ENCODE results near the gene SYT2.

DNA sequence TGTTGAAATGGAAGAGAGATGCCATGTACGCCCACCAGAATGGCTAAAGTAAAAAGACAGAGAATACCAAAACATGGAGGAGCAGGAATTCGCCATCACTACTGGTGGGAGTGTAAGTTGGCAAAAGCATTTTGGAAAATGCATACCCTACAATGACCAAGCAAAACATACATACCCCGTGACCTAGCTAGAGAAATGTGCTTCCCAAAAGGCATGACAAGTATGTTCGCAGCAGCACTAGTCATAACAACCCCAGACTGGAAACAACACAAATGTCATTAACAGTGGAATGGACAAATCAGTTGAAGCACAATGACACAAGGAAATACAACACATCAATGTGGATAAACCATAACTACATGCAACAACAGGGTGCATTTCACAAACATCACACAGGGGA lies 27.2 kb downstream of the SYT2 start:
- TF ChIP-seq, protein P1, sequence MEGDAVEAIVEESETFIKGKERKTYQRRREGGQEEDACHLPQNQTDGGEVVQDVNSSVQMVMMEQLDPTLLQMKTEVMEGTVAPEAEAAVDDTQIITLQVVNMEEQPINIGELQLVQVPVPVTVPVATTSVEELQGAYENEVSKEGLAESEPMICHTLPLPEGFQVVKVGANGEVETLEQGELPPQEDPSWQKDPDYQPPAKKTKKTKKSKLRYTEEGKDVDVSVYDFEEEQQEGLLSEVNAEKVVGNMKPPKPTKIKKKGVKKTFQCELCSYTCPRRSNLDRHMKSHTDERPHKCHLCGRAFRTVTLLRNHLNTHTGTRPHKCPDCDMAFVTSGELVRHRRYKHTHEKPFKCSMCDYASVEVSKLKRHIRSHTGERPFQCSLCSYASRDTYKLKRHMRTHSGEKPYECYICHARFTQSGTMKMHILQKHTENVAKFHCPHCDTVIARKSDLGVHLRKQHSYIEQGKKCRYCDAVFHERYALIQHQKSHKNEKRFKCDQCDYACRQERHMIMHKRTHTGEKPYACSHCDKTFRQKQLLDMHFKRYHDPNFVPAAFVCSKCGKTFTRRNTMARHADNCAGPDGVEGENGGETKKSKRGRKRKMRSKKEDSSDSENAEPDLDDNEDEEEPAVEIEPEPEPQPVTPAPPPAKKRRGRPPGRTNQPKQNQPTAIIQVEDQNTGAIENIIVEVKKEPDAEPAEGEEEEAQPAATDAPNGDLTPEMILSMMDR (IDR thresholded peaks at IDR 0.05) = no peak
- no peak for TF ChIP-seq EP300 (IDR thresholded peaks at IDR 0.05)
